Measurements from ENCODE around the gene CDH4. TPM values are rescaled to one million over a fixed set of nuclear protein-coding genes. Genes with fewer than 3 reads are reported as not detected.

Gene CDH4
- total and polyA plus RNA-seq, 2 of the 8 experiments (the other 6 are each of a cell fraction or from before 2014, with no cell fraction given), result 4.3 to 7.9 TPM

DNA sequence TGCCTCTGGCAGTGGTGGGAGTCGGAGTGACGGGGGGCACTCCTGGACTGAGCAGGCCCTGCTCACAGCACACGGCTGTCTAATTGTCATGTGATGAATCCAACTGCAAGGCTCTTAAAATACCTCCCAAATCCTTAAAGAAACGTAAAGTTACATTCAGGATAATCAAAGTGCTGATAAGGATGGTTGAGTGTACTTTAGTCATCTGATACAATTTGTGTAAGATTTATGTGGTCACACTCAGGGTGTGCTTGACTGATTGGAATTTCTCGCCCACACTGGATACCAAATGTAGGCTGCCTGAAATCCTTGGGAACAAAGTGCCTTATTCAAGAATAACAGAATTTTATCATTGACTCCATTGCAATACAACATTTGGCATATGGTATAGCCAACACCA is 238.7 kb downstream of the CDH4 start:
- no peak overlapping the region for H3K56ac ChIP-seq (replicated peaks; ENCODE audit: insufficient read length, low read depth, low read length)
- no peak overlapping the region for H2AFZ ChIP-seq (ENCODE audit: low read length)
- no peak overlapping the region for H3K23ac ChIP-seq (ENCODE audit: insufficient read length)
- POLR2A ChIA-PET (ENCODE audit: partially characterized antibody), result no interaction called here
- H3K4me3 ChIP-seq (ENCODE audit: extremely low read depth in 1 of 4, insufficient read depth in 2 of 4, low read depth in 3 of 4, low read length in 4 of 4), result no peak overlapping the region
- H3K4me1 ChIP-seq (replicated peaks in 1 of 4; ENCODE audit: control insufficient read depth in 3 of 4, insufficient read depth in 4 of 4, low read length in 3 of 4), result peaks cover 0 to 14% (median 0%) of the 10 kb centered on the region in 4 experiments; a peak in 3 of 7 replicates
- no peak overlapping the region for H3K27ac ChIP-seq (ENCODE audit: low read depth, low read length)
- H2BK15ac ChIP-seq (ENCODE audit: low read length), result no peak overlapping the region; the same call in 1 of the 2 replicates
- no peak overlapping the region for H3K4me2 ChIP-seq (ENCODE audit: insufficient read depth in 1 of 2, low read depth in 2 of 2, low read length in 2 of 2)
- no peak overlapping the region for H2BK120ac ChIP-seq (replicated peaks; ENCODE audit: low read depth, low read length)
- H2AK5ac ChIP-seq (ENCODE audit: low read depth, low read length), result no peak overlapping the region
- no peaks in the 10 kb centered on the region for H3K36me3 ChIP-seq (ENCODE audit: control insufficient read depth in 2 of 4, insufficient read depth in 4 of 4, low read length in 3 of 4)
- H3K14ac ChIP-seq (ENCODE audit: insufficient read length), result no peak overlapping the region
- FAIRE-seq (no peak), DNase-seq (ENCODE audit: low read depth in 1 of 2, low spot score in 2 of 2) (no peak)
- TF ChIP-seq CHD2 (IDR thresholded peaks at IDR 0.05; ENCODE audit: low read length), result no peak
- TF ChIP-seq SAP30 (IDR thresholded peaks at IDR 0.05; ENCODE audit: insufficient read depth, insufficient replicate concordance, low read length), result no peak
- TF ChIP-seq YY1 (IDR thresholded peaks at IDR 0.05; ENCODE audit: low read depth, low read length), result no peak
- no peak for TF ChIP-seq FOSL1 (IDR thresholded peaks at IDR 0.05; ENCODE audit: insufficient read depth, low read depth, low read length)
- TF ChIP-seq, protein P1, sequence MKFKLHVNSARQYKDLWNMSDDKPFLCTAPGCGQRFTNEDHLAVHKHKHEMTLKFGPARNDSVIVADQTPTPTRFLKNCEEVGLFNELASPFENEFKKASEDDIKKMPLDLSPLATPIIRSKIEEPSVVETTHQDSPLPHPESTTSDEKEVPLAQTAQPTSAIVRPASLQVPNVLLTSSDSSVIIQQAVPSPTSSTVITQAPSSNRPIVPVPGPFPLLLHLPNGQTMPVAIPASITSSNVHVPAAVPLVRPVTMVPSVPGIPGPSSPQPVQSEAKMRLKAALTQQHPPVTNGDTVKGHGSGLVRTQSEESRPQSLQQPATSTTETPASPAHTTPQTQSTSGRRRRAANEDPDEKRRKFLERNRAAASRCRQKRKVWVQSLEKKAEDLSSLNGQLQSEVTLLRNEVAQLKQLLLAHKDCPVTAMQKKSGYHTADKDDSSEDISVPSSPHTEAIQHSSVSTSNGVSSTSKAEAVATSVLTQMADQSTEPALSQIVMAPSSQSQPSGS (IDR thresholded peaks at IDR 0.05; ENCODE audit: low read length), result no peak
- TF ChIP-seq SP2 (IDR thresholded peaks at IDR 0.05; ENCODE audit: low read length), result no peak
- TF ChIP-seq CREB1 (IDR thresholded peaks at IDR 0.05), result no peak
- no peak for TF ChIP-seq BCL11A (IDR thresholded peaks at IDR 0.05; ENCODE audit: low read depth in 2 of 2, low read length in 2 of 2)
- no peak for TF ChIP-seq RNF2 (IDR thresholded peaks at IDR 0.05; ENCODE audit: borderline replicate concordance, low read depth, low read length, missing control alignments, poor library complexity, severe bottlenecking)
- no peak overlapping the region for H2BK5ac ChIP-seq (ENCODE audit: low read depth, low read length)
- H4K5ac ChIP-seq (ENCODE audit: insufficient read length, low read depth, low read length), result no peak overlapping the region
- no peak overlapping the region for H3K4ac ChIP-seq (replicated peaks; ENCODE audit: insufficient read length, low read depth, low read length)
- peaks cover 0 to 2% (median 0%) of the 10 kb centered on the region in 4 experiments; a peak in 1 of 7 replicates for H3K27me3 ChIP-seq (replicated peaks in 1 of 4; ENCODE audit: control insufficient read depth in 3 of 4, extremely low read depth in 1 of 4, insufficient read depth in 3 of 4, low read length in 3 of 4)
- no peak overlapping the region for H3K9ac ChIP-seq (replicated peaks in 1 of 4; ENCODE audit: extremely low read depth in 1 of 4, low read depth in 3 of 4, low read length in 3 of 4)
- H4K20me1 ChIP-seq (replicated peaks in 1 of 2; ENCODE audit: control insufficient read depth in 1 of 2, insufficient read depth in 2 of 2, low read length in 2 of 2), result no peaks in the 10 kb centered on the region
- peaks cover 8% of the 10 kb centered on the region for H3K23me2 ChIP-seq (ENCODE audit: low read depth, low read length)
- H3K9me3 ChIP-seq (ENCODE audit: insufficient read depth in 2 of 2, low read depth in 1 of 2, low read length in 1 of 2), result no peaks in the 10 kb centered on the region
- H3K79me2 ChIP-seq (ENCODE audit: control insufficient read depth in 1 of 2, insufficient read depth in 2 of 2, low read length in 2 of 2), result peaks cover 0 to 4% of the 10 kb centered on the region in 2 experiments; a peak in 1 of 4 replicates
- H4K8ac ChIP-seq (ENCODE audit: extremely low read depth, insufficient read depth, low read length), result no peak overlapping the region
- H3K18ac ChIP-seq (ENCODE audit: extremely low read depth, low read length), result no peak overlapping the region
- no peak overlapping the region for H2BK20ac ChIP-seq (ENCODE audit: low read length)
- CTCF ChIA-PET (ENCODE audit: partially characterized antibody), result no interaction called here
- H2BK12ac ChIP-seq (ENCODE audit: low read depth, low read length), result no peak overlapping the region
- WGBS, 2 experiments (ENCODE audit: extremely low coverage in 1 of 2, insufficient coverage in 1 of 2, insufficient read length in 1 of 2, insufficient replicate concordance in 2 of 2, low coverage in 1 of 2, low lambda C conversion rate in 2 of 2, missing lambda C conversion rate in 1 of 2), result 87% methylated on average over 5 of the region's 5 CpGs; no CpG with 5 or more reads in 1 of the 2 experiments
- no peak overlapping the region for H4K91ac ChIP-seq (replicated peaks; ENCODE audit: insufficient read length, low read length)
- H3K79me1 ChIP-seq (ENCODE audit: low read depth, low read length), result no peaks in the 10 kb centered on the region

All from H1 (cell line).